Stimulated activated CD4-positive, alpha-beta T cell treated with anti-CD3 and anti-CD28 coated beads, Interleukin-12 subunit alpha, Interleukin-12 subunit beta, amount 100 ng/mL, for 4 hours (primary cell): Measurements from ENCODE around the gene FAM229A.
A peak's percentile ranks its signal among the peaks of the same experiment; 100 is the strongest.

ENCODE experiments used
- DNase-seq: peaks from one replicate; pipeline ENCODE4 v3.0.0-alpha.2; 2020

FAM229A gene

DNA sequence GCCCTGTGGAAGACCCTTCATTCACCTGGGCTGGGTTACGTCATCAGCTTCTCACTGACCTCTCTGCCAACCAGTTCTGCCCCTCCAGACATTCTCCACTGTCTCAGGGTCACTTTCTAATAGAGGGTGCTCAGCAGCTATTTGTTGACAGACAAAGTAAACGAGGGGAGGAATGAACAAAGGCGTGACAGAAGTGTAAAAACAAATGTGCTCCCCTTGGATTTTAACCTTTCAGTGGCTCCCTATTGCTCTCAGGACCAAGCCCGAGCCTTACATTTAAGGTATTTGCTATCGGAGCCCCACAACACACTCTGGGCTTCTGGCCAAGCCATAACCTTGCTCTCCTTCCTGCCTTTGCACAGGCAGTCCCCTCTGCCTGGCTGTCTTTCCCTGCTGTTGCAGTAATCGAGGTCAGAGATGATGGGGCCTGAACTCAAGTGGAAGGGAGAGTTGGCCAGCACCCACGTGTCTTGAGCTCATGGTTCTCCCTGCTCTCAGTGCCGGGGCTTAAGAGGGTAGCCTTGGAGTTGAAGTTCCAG lies 16.9 kb downstream of the FAM229A start:
- no peak for DNase-seq

DNA sequence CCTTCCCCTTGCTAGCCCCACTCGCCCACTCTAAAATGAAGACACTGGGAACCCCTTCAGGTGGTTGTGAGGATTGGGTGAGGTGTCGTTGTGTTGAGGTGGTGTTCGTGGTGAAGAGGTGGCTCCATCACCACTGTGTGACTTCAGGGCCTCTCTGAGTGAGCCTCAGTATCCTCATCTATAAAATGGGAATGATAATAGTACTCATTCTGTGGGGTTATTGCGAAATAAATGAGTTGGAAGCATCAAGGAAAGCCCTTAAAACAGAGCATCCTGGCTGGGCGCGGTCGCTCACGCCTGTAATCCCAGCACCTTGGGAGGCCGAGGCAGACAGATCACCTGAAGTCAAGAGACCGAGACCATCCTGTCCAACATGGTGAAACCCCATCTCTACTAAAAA lies 19.6 kb downstream of the FAM229A start:
- DNase-seq = no peak

DNA sequence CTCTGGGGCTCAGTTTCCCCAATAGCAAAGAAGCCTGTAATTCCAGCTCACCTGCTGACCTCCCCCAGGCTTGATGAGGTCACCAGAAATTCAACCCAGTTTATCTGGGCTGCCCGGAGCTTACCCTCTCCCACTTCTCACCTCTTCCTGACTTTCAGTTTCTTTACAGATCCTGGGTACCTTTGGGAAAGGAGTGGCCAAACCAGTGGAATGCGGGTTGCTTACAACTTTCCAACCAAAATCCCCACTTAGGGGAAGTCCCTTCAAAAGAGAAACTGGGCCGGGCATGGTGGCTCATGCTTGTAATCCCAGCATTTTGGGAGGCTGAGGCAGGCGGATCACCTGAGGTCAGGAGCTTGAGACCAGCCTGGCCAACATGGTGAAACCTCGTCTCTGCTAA lies 20.3 kb downstream of the FAM229A start:
- no peak for DNase-seq

DNA sequence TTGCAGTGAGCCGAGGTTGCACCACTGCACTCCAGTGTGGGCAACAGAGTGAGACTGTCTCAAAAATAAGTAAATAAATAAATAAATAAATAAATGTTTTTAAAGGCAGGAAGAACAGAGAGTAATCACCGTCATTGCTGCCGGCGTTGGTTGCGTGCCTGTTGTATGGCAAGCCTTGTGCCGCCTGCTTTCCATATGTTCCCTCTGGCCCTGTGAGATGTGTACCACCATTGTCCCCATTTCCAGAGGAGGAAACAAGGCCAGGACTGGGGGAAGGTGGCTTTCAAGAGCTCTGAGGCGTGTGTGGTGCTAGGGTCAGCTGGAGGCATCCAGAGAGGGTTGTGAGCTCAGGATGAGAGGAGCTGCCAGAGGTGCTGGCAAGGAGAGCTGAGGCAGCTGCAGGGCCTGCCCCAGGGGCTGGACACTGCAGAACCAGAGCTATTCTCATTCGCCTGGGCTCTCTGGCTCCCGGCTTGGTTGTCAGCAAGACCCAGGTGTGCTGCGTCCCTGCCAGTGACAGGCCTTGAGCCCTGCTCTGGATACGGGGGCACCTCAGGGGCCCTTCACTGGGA lies 21.0 kb downstream of the FAM229A start:
- no peak for DNase-seq

DNA sequence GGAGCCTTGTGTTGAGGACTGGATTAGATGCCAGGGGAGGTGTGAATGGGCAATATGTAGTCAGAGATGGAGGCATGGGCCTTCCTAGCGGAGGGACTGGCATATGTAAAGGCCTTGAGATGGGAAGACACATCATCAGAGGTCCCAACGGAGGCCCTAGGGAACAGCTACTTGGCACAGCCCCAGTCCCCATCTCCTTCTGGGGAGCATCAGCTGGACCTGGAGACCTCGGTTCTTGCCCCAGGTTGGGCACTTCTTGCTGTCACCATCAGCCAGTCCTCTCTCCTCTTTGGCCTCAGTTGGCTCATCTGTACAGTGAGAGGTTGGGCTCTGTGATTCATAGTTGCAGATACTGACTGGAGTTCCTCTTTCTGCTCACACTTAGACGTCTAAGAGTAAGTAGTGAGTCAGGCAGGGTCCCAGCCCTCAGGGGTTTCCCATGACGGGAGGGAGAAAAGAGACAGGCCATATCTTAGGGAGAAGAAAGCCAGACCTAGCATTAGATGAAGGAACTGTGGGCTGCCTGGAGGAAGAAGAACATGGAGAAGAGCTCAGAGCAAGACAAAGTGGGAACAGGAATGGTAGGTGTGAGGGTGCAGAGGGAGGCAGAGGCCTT lies 22.8 kb downstream of the FAM229A start:
- peak; percentile 36 for DNase-seq

DNA sequence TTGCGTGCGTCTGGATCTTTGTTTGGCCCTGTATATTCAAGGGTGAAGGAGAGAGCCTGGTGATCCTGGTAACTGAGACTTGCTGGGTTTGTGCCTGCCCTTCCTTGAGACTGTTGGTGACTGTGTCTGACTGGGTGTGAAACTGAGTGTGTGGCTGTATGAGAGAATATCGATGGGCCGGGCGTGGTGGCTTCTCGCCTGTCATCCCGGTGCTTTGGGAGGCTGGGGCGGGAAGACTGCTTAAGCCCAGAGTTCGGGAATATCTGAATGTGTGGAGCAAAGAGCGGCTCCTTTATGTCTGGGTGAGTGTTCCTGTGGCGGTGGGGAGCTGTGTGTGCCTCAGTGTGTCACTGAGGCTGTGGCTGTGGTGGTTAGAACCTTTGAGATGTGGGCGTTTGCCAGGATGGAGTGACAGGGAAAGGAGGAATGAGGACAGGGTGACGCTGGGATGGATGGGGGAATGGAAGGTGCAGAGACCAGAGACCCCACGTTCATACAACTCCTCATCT lies 23.6 kb downstream of the FAM229A start:
- no peak for DNase-seq

DNA sequence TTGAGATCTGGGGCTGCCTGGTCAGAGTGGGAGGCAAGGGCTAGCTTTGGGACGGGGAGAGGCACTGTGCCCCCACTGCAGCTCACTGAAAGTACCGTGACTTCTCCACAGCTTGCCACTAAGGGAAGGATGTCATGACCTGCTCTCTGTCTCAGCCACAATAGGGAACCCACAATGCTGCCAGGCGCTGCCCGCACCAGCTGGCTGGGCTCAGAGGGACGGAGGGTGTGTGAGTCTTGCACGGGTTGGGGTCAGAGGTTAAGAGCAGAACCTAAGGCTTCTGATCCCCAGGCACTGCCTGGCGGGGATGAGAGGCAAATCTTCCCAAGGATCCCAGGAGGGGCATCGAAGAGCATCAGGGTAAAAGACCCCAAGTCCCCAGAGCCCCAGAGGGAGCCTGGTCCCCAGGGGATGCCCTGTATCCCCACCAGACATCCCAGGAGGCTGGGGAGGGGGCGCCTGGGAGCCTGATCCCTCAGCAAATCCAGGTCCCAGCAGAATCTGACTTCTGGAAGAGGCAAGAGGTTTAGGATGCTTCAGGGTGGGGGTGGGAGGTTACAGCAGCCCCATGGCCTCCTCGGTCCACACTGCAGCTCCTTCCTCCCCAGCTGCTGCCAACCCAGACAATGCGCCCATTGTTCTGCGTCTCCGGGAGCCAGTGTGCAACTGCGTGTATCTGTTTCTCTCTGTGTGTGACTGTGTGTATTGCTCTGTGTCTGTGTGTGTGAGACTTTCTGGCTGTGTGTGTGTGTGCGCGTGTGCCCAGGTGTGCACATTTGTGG lies 24.2 kb downstream of the FAM229A start:
- no peak for DNase-seq

DNA sequence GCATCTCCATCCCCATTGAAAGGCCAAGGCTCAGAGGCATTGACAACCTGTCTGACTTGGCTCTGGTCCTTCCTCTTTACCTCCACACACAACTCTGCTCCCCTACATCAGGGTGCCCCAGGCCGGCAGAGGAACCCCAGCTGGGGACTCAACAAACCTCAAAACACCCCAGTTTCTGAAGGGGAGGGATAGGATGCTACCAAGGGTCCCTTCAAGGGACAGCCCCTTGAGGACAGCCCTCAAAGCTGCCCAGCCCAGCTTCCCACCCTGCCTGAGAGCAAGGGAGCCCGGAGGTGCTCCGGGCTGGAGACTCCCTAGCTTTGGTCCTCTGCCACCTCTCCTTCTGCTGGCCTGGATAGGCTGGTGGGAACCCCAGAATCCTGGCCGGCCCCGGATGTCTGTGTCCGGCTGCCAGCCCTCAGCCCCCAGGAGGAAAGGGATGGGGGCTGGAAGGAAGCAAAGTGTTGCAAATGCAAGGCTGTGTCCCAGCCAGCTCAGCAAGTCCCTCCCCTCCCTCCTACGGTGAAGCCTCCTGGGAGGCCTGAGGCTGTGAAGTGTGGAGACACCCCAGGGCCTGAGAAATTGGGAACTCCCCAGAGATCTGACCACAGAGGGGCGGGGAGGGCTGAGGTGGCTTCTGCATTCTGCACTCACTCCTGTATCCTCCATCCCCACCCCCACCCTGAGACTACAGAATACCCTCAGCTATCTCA lies 25.2 kb downstream of the FAM229A start:
- DNase-seq = peak; percentile 32

DNA sequence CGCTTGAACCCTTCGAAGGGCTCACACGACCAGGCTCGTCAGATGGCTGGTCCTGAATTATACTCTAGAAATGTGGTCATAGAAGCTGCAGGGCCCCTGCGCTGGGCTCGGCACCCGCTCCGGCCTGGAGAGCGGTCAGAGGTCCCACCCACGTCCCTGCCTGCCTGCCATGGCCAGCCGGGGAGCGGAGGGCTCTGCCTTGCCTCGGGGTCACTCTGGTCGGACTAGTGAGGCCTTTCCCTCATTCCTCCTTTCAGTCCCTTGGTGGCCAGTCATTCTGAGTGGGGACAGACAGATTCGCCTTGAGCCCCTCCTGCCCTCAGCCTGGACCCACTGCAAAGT lies 25.7 kb downstream of the FAM229A start:
- no peak for DNase-seq

DNA sequence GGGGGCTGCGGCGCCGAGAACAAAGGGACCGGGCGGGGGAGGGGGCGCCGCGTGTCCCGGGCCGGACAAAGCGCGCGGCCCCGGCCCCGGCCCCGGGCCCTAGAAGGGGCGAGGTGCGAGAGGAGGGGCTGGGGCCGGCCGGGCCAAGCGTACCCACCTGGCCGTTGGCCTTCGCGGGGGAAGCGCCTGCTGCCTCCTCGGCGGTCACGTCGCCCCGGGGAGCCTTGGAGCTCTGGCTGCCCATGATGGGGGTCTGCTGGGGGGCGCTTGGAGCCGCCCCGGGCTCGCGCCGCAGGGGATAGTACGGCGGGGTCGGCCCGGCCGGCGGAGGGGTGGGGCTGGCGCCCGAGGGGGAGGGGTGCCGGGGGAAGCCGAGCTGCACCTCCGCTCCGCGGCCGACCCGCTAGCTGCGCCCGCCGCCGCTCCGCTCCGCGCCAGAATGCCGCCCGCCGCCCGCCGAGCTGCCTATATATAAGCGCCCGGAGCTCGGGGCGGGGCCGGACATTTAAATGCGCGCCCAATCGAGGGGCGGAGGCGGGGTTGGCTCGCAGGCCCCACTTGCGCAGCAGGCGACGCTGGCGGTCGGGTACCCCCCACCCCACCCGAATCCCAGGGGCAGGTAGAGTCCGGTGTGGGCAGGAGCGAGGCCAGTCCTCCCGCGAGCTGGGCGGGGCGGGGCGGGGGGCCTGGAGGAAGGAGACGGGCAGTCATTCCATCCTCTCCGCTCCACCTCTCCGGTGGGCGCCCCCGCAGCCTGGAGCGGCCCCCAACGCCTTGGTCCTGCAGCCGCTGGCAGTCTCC lies 26.3 kb downstream of the FAM229A start, which contains the start of gene MARCKSL1:
TSS of gene MARCKSL1 (minus strand) at position 444 of the 801 bp plus-strand sequence. CDS start at position 244, 200 bp downstream.
- DNase-seq = peak; percentile 87

DNA sequence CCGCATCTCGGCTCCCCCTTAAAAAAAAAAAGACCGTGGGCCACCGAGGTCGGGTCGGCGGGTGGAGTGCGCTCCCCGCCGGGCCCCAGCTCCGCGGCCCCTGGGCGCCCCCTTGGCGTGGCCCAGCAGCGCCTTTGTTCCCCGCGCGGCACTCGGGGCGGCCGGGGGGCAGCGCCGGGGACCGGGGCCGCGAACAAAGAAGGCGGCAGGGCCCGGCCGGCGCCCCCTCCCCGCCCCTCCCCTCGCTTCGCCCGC lies 26.8 kb downstream of the FAM229A start:
- no peak for DNase-seq

DNA sequence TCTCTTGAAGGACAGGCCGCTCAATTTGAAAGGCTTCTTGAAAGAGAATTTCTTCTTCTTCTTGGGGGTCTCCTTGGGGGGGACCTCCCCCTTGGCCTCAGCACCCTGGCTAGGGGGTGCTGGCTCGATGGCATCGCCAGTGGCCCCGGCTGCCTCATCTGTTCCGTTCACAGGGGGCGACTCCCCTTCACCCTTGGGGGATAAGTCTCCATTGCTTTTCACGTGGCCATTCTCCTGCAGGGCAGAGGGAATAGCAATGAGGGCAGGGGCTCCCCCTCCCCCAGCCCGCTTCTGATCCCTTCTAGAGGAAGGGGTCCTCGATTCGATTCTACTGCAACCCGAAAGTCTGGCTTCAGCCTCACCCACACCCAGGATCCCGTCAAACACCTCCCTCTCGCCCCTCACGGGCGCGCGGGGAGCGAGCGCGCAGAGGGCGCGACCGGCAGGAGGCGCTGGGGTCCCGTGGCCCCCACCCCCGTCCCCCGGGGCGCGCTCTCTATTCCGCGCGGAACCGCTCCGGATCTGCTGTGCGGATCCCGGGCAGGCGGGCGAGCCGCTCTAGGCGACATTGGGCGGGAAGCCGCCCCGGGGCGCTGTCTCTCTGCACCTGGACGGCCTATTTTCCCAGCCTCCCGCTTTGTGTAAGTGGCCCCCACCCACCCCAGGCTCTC lies 27.3 kb downstream of the FAM229A start:
- DNase-seq = peak; percentile 61

DNA sequence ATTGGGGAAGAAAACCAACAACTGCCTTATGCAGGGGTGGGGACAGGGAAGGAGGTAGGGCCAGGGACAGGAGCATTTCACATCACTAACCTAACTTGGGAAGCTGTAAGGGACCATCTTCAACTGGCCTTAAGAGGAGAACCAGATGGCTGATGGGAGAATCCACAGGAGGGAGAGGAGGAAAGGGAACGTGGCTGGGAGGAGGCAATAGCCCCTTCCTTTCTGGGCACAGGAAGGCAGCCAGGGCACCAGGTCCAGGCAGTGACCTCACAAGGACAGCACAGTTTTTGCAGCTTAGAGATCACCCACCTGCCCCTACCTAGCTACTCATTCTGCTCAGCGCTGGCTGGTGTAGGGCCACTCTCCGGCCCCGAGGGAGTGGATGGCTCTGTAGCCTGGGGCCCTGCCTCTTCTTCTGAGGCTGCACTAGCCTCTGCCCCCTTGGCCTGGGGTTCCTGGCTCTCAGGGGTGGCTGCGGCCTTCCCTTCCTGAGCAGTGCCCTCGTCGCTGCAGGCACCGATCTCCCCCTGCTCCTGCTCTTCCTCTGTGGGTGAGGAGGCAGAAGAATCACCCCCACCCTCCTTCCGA lies 27.9 kb downstream of the FAM229A start:
- no peak for DNase-seq

DNA sequence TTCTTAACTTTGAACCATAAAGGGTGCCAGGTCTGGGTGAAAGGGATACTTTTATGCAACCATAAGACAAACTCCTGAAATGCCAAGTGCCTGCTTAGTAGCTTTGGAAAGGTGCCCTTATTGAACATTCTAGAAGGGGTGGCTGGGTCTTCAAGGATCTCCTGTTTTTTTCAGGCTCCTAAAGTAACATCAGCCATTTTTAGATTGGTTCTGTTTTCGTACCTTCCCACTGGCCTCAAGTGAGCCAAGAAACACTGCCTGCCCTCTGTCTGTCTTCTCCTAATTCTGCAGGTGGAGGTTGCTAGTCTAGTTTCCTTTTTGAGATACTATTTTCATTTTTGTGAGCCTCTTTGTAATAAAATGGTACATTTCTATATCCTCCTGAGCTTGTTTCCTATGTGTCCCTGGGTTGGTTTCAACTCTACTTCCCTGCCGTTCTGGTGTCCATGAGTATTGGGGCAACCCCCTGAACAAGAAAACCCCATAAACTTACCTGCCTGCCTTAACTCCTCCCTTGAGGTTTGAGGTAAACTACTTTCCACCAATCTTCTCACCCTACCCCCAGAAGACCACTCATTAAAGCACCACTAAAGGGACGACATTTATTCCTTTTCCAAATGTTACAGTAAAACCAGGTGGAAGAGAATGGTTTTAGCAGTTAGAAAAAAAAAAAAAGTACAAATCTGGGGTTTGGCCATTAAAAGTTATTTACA lies 28.9 kb downstream of the FAM229A start:
- DNase-seq = no peak

DNA sequence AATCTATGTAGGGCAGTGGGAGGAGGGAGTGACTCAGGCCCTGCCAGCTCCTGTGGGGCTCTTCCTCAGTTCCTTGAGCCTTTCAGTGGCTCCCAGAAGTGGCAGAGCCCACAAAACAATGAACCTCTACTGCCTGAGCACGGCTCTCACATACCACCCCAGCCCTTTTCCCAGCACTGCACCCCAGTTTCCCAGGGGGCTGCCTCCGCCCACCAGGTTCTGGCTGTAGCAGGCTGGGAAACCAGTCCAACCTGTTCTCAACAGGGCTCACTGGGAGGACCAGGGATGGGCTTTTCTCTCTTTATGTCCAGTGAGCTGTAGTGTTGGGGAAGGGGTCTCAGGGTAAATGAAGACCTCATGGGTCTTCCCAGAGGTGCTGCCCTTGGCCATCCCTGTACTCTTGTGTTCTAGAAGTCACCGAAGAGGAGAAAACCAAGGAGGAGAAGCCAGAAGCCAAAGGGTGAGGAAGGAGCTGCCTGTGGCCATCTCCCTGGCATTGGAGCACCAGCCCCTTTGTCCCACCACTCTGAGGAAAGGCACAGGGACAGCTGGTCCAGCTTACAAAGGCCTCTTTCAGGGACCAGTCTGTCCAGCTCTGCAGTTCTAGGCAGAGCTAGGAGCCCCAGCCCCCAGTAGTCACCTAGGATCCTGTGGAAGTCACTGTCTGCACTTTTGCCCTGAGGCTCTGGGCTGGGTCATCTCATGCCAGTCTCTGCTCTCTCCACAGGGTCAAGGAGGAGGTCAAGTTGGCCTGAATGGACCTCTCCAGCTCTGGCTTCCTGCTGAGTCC lies 29.8 kb downstream of the FAM229A start:
- no peak for DNase-seq

DNA sequence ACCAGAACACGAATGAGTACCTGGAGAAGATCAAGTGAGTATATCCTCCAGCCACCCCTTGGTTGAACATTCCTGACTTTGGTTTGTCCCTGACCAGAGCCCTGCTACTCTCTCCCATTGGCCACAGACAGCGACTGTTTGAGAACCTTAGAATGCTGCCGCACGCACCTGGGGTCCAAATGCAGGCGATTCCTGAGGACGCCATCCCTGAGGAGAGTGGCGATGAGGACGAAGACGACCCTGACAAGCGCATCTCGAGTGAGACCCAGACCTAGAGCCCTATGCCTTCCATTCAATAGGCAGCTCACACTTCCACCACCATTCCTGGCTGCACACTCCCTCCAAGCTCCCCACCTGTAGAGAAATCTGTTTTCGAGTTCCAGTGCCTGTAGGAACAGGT lies 30.7 kb downstream of the FAM229A start:
- DNase-seq = no peak

DNA sequence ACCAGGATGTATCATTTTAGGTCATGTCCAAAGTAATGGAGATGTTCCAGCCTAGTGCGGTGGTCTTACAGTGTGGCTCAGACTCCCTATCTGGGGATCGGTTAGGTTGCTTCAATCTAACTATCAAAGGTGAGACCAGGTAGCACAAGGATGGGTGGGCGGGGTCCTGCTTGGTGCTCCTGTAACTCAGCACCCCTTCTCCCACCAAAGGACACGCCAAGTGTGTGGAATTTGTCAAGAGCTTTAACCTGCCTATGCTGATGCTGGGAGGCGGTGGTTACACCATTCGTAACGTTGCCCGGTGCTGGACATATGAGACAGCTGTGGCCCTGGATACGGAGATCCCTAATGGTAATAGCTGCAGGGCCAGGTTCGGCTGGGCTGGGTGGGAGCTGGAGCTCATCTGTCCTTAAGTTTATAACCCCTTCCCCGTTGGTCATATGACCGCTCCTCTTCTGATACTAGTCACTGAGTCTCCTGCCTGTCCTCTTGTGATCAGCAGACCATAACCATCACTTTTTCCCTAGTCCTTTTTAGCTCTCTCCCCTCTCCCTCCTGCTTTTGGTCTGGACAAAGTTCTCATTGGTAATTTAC lies 31.6 kb downstream of the FAM229A start:
- no peak for DNase-seq

DNA sequence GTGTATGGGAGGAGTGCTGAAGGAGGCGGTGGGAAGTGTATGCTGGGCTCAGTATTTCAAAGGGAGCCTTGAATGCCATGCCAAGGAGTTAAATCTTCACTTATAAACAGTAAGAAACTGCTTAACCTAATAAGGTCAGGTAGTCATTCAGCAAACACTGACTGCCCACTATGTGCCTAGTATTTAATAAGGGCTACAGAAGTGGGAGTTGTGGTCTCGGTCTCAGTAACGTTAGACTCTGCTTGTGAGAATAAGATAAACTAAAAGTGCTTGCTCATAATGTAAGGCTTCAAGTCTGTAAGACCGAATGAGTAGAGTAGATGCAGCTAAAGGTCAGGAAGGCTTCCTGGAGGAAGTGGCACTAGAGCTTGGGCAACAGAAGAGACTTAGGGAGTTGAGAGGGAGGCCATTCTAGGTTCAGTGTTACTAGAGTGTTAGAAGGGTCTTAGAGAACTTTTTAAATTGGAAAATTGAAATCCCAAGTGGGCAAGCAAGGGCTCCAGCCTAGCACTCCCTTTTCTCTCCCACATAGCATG lies 32.3 kb downstream of the FAM229A start:
- DNase-seq = no peak

DNA sequence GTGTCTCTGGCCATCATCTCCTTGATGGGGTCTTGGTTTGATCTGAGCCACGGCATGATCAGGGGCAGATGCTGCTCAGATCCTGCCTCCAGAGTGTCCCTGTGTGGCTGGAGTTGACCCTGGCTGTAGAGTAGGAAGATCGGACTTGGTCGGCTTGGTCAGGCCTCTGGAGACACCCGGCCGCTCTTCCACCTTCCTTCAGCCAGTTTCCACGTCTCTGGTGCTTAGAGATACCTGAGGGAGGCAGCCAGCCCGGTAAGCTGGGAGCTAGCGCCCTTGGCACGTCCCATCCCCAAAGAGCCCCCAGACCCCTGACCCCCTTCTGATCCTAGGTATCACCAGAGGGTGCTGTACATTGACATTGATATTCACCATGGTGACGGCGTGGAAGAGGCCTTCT lies 35.1 kb downstream of the FAM229A start:
- no peak for DNase-seq
